HEK293 (cell line): ENCODE measurements around the gene ERFE.

ENCODE experiments used
- CTCF ChIA-PET: fragments of 350-600 bp; formaldehyde crosslinking; extraction: SDS; loops from one replicate; lab custom pipeline; 2021; ENCODE audit warnings: antibody characterized with exemption; lab: Yijun Ruan, JAX
- POLR2A ChIA-PET: fragments of 300-600 bp; formaldehyde crosslinking; extraction: SDS; loops from one replicate; lab custom pipeline; 2020; ENCODE audit warnings: antibody characterized with exemption, inconsistent platforms; lab: Yijun Ruan, JAX
- H3K27ac ChIP-seq: fragments of 200-500 bp; sonication (Bioruptor generic); 2 replicates; pipeline ENCODE4 v1.5.1; 2014; ENCODE audit warnings: low read depth, low read length, control low read depth, inconsistent platforms; ENCODE audit errors: extremely low read depth
- H3K36me3 ChIP-seq, 2 experiments: fragments of 200-500 bp in 1 of 2; sonication (Bioruptor generic) in 1 of 2; 1 replicate in 1 of 2; 2 replicates in 1 of 2; pipeline ENCODE4 v1.5.1; 2014 to 2017; ENCODE audit warnings: inconsistent platforms in 2 of 2, low read length in 2 of 2; ENCODE audit not compliant: control insufficient read depth in 2 of 2, insufficient read depth in 1 of 2
- H3K4me1 ChIP-seq: fragments of 200-500 bp; sonication (Bioruptor generic); 2 replicates; pipeline ENCODE4 v1.5.1; 2014; ENCODE audit warnings: mild to moderate bottlenecking, low read length, inconsistent platforms; ENCODE audit not compliant: control insufficient read depth, insufficient read depth
- H3K4me3 ChIP-seq: 2 replicates; pipeline ENCODE4 v1.5.1; 2011; ENCODE audit warnings: low read depth, mild to moderate bottlenecking, control low read depth, low read length, moderate library complexity
- H3K9me3 ChIP-seq: fragments of 200-500 bp; sonication (Bioruptor generic); 2 replicates; pipeline ENCODE4 v1.5.1; 2014; ENCODE audit warnings: low read depth, low read length, inconsistent platforms; ENCODE audit not compliant: control insufficient read depth, insufficient read depth
- BCL11A ChIP-seq: fragments of 450-650 bp; formaldehyde crosslinking; IDR thresholded peaks from 2 replicates; pipeline ENCODE4 v1.5.1; 2016; ENCODE audit warnings: low read depth, missing biosample characterization, missing genetic modification characterization
- IKZF3 ChIP-seq: fragments of 450-650 bp; IDR thresholded peaks from 2 replicates; pipeline ENCODE4 v1.5.0; 2018; ENCODE audit warnings: missing biosample characterization, mild to moderate bottlenecking, missing genetic modification characterization, moderate library complexity
- KLF16 ChIP-seq: fragments of 450-650 bp; formaldehyde crosslinking; IDR thresholded peaks from 2 replicates; pipeline ENCODE4 v1.5.1; 2017; ENCODE audit warnings: missing biosample characterization, missing genetic modification characterization
- PRDM1 ChIP-seq: fragments of 450-650 bp; formaldehyde crosslinking; IDR thresholded peaks from 2 replicates; pipeline ENCODE4; 2016; ENCODE audit warnings: missing biosample characterization, missing genetic modification characterization
- ZBTB21 ChIP-seq: fragments of 450-650 bp; formaldehyde crosslinking; IDR thresholded peaks from 2 replicates; pipeline ENCODE4 v1.5.1; 2017; ENCODE audit warnings: missing biosample characterization, missing genetic modification characterization
- ZNF175 ChIP-seq: fragments of 450-650 bp; formaldehyde crosslinking; IDR thresholded peaks from 2 replicates; pipeline ENCODE4 v1.5.1; 2016; ENCODE audit warnings: missing biosample characterization, missing genetic modification characterization
- ZNF248 ChIP-seq: fragments of 450-650 bp; formaldehyde crosslinking; IDR thresholded peaks from 2 replicates; pipeline ENCODE4 v1.5.1; 2017; ENCODE audit warnings: missing biosample characterization, missing genetic modification characterization
- ZNF266 ChIP-seq: fragments of 450-650 bp; formaldehyde crosslinking; IDR thresholded peaks from 2 replicates; pipeline ENCODE4 v1.5.1; 2016; ENCODE audit warnings: missing biosample characterization, missing genetic modification characterization, low read depth
- ZNF350 ChIP-seq: fragments of 450-650 bp; formaldehyde crosslinking; IDR thresholded peaks from 2 replicates; pipeline ENCODE4 v1.5.0; 2017; ENCODE audit warnings: missing biosample characterization, mild to moderate bottlenecking, missing genetic modification characterization
- ZNF514 ChIP-seq: fragments of 450-650 bp; formaldehyde crosslinking; IDR thresholded peaks from 2 replicates; pipeline ENCODE4 v1.5.1; 2016; ENCODE audit warnings: missing biosample characterization, missing genetic modification characterization
- ZNF571 ChIP-seq: fragments of 450-650 bp; formaldehyde crosslinking; IDR thresholded peaks from 2 replicates; pipeline ENCODE4 v1.5.0; 2017; ENCODE audit warnings: missing biosample characterization, missing genetic modification characterization
- ZNF624 ChIP-seq: fragments of 450-650 bp; formaldehyde crosslinking; IDR thresholded peaks from 2 replicates; pipeline ENCODE4 v1.5.1; 2017; ENCODE audit warnings: missing biosample characterization, missing genetic modification characterization
- ZNF670 ChIP-seq: fragments of 450-650 bp; formaldehyde crosslinking; IDR thresholded peaks from 2 replicates; pipeline ENCODE4 v1.5.1; 2016; ENCODE audit warnings: missing biosample characterization, missing genetic modification characterization, low read depth
- ZXDB ChIP-seq: fragments of 450-650 bp; formaldehyde crosslinking; IDR thresholded peaks from 2 replicates; pipeline ENCODE4 v1.5.1; 2016; ENCODE audit warnings: missing biosample characterization, missing genetic modification characterization
- TF ChIP-seq, protein P1 (sequence below): fragments of 450-650 bp; formaldehyde crosslinking; IDR thresholded peaks from 2 replicates; pipeline ENCODE4 v1.5.1; 2016; ENCODE audit warnings: missing biosample characterization, missing genetic modification characterization
- TF ChIP-seq, protein P2 (sequence below): fragments of 450-650 bp; formaldehyde crosslinking; conservative IDR thresholded peaks from 2 replicates; pipeline ENCODE4 v1.5.1; 2016; ENCODE audit warnings: low read depth, missing biosample characterization, missing genetic modification characterization
- TF ChIP-seq, protein P3 (sequence below): fragments of 450-650 bp; formaldehyde crosslinking; IDR thresholded peaks from 2 replicates; pipeline ENCODE4 v1.5.1; 2016; ENCODE audit warnings: missing biosample characterization, missing genetic modification characterization
- TF ChIP-seq, protein P4 (sequence below): fragments of 450-650 bp; formaldehyde crosslinking; IDR thresholded peaks from 2 replicates; pipeline ENCODE4 v1.5.1; 2016; ENCODE audit warnings: missing biosample characterization, missing genetic modification characterization, borderline replicate concordance

The ERFE gene

DNA sequence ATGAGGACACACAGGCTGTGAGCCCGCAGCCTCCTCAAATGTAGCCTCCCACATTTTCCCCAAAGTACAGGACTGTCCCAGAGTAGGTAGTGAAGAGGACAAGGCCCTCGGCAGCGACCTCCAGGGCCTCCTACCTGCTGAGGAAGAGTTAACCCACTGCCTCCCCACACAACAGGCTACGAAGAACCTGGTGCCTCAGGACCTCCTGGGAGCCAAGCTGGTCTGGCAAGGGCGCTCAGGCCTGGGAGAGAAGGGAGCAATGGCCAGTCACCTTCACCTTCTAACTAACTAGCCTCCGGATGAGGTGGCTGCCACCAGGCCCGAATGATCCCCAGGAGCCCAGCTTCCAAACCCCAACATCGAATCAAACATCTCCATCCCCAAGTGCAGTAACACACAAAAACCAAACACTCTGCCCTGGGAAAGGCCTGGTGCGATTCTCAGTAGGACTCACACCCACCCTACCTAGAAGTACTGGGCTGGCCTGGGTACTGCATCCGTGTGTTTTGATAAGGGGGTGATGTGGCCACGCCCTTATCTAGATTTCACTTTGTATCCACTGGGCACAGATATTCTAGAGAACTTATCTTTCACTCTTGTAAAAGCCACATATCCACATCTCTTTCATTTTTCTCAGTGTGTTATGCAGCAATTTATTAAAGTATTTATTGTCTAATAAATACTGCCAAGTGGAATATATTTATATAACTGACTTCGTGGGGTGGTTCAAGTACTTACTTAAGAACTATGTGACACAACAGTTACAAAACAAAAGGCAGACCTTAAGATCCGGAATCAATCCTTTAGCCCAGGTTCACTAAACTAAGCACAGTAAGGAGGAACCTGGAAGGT is 9.7 kb downstream of the ERFE start:
- H3K9me3 ChIP-seq: no peaks in the 10 kb centered on the region
- TF ChIP-seq, protein P1, sequence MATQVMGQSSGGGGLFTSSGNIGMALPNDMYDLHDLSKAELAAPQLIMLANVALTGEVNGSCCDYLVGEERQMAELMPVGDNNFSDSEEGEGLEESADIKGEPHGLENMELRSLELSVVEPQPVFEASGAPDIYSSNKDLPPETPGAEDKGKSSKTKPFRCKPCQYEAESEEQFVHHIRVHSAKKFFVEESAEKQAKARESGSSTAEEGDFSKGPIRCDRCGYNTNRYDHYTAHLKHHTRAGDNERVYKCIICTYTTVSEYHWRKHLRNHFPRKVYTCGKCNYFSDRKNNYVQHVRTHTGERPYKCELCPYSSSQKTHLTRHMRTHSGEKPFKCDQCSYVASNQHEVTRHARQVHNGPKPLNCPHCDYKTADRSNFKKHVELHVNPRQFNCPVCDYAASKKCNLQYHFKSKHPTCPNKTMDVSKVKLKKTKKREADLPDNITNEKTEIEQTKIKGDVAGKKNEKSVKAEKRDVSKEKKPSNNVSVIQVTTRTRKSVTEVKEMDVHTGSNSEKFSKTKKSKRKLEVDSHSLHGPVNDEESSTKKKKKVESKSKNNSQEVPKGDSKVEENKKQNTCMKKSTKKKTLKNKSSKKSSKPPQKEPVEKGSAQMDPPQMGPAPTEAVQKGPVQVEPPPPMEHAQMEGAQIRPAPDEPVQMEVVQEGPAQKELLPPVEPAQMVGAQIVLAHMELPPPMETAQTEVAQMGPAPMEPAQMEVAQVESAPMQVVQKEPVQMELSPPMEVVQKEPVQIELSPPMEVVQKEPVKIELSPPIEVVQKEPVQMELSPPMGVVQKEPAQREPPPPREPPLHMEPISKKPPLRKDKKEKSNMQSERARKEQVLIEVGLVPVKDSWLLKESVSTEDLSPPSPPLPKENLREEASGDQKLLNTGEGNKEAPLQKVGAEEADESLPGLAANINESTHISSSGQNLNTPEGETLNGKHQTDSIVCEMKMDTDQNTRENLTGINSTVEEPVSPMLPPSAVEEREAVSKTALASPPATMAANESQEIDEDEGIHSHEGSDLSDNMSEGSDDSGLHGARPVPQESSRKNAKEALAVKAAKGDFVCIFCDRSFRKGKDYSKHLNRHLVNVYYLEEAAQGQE (tag by site-specific recombination): no peak
- TF ChIP-seq, protein P2, sequence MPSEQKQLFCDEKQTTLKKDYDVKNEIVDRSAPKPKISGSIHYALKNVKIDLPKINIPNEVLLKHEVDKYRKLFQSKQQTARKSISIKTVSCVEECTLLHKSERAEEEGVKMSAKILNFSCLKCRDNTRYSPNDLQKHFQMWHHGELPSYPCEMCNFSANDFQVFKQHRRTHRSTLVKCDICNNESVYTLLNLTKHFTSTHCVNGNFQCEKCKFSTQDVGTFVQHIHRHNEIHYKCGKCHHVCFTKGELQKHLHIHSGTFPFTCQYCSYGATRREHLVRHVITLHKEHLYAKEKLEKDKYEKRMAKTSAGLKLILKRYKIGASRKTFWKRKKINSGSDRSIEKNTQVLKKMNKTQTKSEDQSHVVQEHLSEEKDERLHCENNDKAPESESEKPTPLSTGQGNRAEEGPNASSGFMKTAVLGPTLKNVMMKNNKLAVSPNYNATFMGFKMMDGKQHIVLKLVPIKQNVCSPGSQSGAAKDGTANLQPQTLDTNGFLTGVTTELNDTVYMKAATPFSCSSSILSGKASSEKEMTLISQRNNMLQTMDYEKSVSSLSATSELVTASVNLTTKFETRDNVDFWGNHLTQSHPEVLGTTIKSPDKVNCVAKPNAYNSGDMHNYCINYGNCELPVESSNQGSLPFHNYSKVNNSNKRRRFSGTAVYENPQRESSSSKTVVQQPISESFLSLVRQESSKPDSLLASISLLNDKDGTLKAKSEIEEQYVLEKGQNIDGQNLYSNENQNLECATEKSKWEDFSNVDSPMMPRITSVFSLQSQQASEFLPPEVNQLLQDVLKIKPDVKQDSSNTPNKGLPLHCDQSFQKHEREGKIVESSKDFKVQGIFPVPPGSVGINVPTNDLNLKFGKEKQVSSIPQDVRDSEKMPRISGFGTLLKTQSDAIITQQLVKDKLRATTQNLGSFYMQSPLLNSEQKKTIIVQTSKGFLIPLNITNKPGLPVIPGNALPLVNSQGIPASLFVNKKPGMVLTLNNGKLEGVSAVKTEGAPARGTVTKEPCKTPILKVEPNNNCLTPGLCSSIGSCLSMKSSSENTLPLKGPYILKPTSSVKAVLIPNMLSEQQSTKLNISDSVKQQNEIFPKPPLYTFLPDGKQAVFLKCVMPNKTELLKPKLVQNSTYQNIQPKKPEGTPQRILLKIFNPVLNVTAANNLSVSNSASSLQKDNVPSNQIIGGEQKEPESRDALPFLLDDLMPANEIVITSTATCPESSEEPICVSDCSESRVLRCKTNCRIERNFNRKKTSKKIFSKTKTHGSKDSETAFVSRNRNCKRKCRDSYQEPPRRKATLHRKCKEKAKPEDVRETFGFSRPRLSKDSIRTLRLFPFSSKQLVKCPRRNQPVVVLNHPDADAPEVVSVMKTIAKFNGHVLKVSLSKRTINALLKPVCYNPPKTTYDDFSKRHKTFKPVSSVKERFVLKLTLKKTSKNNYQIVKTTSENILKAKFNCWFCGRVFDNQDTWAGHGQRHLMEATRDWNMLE (tag by site-specific recombination): no peak
- TF ChIP-seq ZNF571 (no peak), PRDM1 (tag by site-specific recombination) (no peak), IKZF3 (tag by site-specific recombination) (no peak), ZBTB21 (tag by site-specific recombination) (no peak), BCL11A (tag by site-specific recombination) (no peak), KLF16 (tag by site-specific recombination) (no peak), ZNF266 (tag by site-specific recombination) (no peak), ZNF624 (tag by site-specific recombination) (no peak), ZNF514 (no peak)
- TF ChIP-seq, protein P3, sequence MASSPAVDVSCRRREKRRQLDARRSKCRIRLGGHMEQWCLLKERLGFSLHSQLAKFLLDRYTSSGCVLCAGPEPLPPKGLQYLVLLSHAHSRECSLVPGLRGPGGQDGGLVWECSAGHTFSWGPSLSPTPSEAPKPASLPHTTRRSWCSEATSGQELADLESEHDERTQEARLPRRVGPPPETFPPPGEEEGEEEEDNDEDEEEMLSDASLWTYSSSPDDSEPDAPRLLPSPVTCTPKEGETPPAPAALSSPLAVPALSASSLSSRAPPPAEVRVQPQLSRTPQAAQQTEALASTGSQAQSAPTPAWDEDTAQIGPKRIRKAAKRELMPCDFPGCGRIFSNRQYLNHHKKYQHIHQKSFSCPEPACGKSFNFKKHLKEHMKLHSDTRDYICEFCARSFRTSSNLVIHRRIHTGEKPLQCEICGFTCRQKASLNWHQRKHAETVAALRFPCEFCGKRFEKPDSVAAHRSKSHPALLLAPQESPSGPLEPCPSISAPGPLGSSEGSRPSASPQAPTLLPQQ (tag by site-specific recombination): no peak
- TF ChIP-seq, all 188 proteins: peak for 0
- H3K4me3 ChIP-seq: no peak overlapping the region
- ChIA-PET CTCF (interaction anchor here (1.9 kb wide), 1 partner anchor 9 kb away, joined by 6 read pairs; the partner anchor contains the start of gene ERFE), POLR2A (no interaction called here)
- H3K36me3 ChIP-seq: peaks cover 3 to 75% of the 10 kb centered on the region in 2 experiments; a peak in 2 of 3 replicates
- H3K27ac ChIP-seq: peak overlapping the region; percentile 72
- H3K4me1 ChIP-seq: peaks cover 8% of the 10 kb centered on the region; the same call in 1 of the 2 replicates

DNA sequence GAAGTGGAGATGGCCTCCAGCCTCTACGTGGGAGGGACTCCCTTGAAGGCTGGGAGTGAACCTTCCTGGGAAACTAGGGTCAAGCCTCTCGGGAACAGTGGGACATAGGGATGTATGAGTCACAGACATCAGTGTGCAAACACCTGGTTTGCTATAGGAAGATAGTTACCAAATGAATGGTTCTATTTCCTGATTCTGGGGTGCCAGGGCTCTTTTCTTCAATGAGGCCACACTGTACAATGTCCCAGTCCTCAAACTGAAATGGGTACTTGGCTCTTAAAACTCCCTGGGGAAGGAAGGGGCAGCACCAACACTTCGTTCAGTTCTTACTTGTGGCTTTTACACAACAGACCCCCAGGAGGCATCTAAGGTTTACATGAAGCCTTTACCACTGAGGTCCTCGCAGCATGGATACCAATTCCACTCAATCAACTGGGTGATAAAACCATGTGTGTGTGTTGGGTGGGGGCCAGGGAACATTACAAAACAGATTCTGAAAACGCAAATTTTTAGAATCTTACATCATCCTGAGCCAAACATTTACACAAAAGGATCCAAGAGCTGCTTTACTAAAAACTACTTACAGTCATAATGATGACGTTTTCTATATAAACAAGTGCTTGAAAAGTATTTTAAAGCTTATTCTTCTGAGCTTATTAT is 10.4 kb downstream of the ERFE start:
- Histone ChIP-seq H3K9me3 (no peaks in the 10 kb centered on the region), H3K4me3 (no peak overlapping the region), H3K4me1 (0 out of 2 replicates have a peak, but pooled peaks cover 8% of the 10 kb centered on the region), H3K27ac (peak overlapping the region; percentile 72), H3K36me3 (peaks cover 3 to 83% of the 10 kb centered on the region in 2 experiments; a peak in 2 of 3 replicates)
- CTCF ChIA-PET: interaction anchor here (1.3 kb wide), 1 partner anchor 9 kb away, joined by 3 read pairs; no protein-coding TSS in a partner anchor
- POLR2A ChIA-PET: interaction anchor here (0.6 to 1.0 kb wide), 2 partner anchors 22 to 34 kb away, joined by 5 to 15 read pairs; partner anchors contain the start of gene ILKAP
- TF ChIP-seq ZNF350 (tag by site-specific recombination) (no peak), ZXDB (peak; percentile 44; the same call in 1 of the 2 replicates), ZNF624 (tag by site-specific recombination) (no peak), ZNF175 (tag by site-specific recombination) (no peak), ZNF248 (tag by site-specific recombination) (no peak), ZNF670 (no peak)
- TF ChIP-seq, protein P4, sequence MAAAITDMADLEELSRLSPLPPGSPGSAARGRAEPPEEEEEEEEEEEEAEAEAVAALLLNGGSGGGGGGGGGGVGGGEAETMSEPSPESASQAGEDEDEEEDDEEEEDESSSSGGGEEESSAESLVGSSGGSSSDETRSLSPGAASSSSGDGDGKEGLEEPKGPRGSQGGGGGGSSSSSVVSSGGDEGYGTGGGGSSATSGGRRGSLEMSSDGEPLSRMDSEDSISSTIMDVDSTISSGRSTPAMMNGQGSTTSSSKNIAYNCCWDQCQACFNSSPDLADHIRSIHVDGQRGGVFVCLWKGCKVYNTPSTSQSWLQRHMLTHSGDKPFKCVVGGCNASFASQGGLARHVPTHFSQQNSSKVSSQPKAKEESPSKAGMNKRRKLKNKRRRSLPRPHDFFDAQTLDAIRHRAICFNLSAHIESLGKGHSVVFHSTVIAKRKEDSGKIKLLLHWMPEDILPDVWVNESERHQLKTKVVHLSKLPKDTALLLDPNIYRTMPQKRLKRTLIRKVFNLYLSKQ (tag by site-specific recombination): no peak
